ENCODE results near the gene SCLY. TPM values are rescaled to one million over a fixed set of nuclear protein-coding genes. Genes with fewer than 3 reads are reported as not detected.

SCLY gene
- polyA plus RNA-seq, 1 of the 3 experiments (the other 2 are of a cell fraction) = 20.9 TPM

DNA sequence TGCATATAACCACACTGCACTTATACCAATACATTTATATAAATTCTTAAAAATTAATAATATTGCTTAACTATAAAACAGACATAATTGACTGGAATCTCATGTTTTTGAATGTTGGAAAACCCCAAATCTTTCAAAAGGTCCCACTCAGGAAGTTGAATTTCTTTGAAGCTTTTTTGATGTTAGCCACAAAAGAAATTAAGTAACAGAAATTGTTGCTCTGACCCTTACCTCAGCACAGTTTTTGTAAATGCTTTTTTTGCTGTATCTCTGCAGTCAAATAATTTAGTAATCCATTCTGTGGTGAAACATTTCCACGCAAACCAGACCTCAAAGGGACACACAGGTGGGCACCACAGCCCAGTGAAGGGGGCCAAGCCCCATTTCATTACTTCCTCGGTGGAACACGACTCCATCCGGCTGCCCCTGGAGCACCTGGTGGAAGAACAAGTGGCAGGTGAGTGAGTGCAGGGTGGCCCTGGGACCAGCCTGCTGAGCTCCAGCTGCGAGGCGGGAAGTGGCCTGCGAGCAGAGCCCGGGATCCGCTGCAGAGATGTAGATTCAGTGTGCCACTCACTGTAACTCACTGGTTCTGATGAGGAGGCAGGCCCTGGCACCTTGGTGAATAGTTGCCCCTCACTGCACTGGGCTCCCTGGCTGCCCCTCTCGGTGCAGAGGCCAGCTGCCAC lies 8.4 kb downstream of the SCLY start:
- ChIA-PET CTCF (no interaction called here), POLR2A (no interaction called here)
- H3K9ac ChIP-seq = no peak overlapping the region
- no peaks in the 10 kb centered on the region for H4K20me1 ChIP-seq (ENCODE audit: insufficient read depth)
- no peak overlapping the region for H3K4me2 ChIP-seq
- 97% methylated on average over 7 of the region's 10 CpGs for WGBS (ENCODE audit: low lambda C conversion rate)
- H3F3A ChIP-seq (replicated peaks; ENCODE audit: insufficient read depth) = no peaks in the 10 kb centered on the region
- H3K9me3 ChIP-seq = no peaks in the 10 kb centered on the region
- no peaks in the 10 kb centered on the region for H3K79me2 ChIP-seq (ENCODE audit: insufficient read depth)
- H3K27me3 ChIP-seq (ENCODE audit: insufficient read depth) = no peaks in the 10 kb centered on the region
- TF ChIP-seq RCOR1 (IDR thresholded peaks at IDR 0.05; ENCODE audit: low read length) (no peak), MEF2A (IDR thresholded peaks at IDR 0.05; ENCODE audit: borderline replicate concordance, low read depth) (no peak), SMC3 (IDR thresholded peaks at IDR 0.05; ENCODE audit: low read depth, low read length) (no peak), TCF12 (IDR thresholded peaks at IDR 0.05) (no peak), EZH2phosphoT487 (IDR thresholded peaks at IDR 0.05; ENCODE audit: borderline replicate concordance, low read depth) (no peak), JUND (IDR thresholded peaks at IDR 0.05) (no peak), RFX5 (IDR thresholded peaks at IDR 0.05; ENCODE audit: low read length) (no peak), MXI1 (IDR thresholded peaks at IDR 0.05; ENCODE audit: low read depth, low read length) (no peak), SIN3A (IDR thresholded peaks at IDR 0.05; ENCODE audit: borderline replicate concordance, low read depth, low read length) (no peak), GATA2 (CRISPR knock-in tag; IDR thresholded peaks at IDR 0.05) (no peak), TEAD4 (IDR thresholded peaks at IDR 0.05; ENCODE audit: borderline replicate concordance, insufficient read depth) (no peak), TAF1 (IDR thresholded peaks at IDR 0.05; ENCODE audit: borderline replicate concordance, low read depth, low read length) (no peak), ELF1 (IDR thresholded peaks at IDR 0.05) (no peak), YY1 (IDR thresholded peaks at IDR 0.05; ENCODE audit: low read depth) (no peak)
- TF ChIP-seq, protein P1, sequence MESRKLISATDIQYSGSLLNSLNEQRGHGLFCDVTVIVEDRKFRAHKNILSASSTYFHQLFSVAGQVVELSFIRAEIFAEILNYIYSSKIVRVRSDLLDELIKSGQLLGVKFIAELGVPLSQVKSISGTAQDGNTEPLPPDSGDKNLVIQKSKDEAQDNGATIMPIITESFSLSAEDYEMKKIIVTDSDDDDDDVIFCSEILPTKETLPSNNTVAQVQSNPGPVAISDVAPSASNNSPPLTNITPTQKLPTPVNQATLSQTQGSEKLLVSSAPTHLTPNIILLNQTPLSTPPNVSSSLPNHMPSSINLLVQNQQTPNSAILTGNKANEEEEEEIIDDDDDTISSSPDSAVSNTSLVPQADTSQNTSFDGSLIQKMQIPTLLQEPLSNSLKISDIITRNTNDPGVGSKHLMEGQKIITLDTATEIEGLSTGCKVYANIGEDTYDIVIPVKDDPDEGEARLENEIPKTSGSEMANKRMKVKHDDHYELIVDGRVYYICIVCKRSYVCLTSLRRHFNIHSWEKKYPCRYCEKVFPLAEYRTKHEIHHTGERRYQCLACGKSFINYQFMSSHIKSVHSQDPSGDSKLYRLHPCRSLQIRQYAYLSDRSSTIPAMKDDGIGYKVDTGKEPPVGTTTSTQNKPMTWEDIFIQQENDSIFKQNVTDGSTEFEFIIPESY (IDR thresholded peaks at IDR 0.05; ENCODE audit: borderline replicate concordance, low read depth) = no peak
- TF ChIP-seq, protein P2, sequence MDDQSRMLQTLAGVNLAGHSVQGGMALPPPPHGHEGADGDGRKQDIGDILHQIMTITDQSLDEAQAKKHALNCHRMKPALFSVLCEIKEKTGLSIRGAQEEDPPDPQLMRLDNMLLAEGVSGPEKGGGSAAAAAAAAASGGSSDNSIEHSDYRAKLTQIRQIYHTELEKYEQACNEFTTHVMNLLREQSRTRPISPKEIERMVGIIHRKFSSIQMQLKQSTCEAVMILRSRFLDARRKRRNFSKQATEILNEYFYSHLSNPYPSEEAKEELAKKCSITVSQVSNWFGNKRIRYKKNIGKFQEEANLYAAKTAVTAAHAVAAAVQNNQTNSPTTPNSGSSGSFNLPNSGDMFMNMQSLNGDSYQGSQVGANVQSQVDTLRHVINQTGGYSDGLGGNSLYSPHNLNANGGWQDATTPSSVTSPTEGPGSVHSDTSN (IDR thresholded peaks at IDR 0.05) = no peak
- H3K4me3 ChIP-seq (ENCODE audit: low read depth in 2 of 2, low read length in 1 of 2) = no peak overlapping the region
- H3K27ac ChIP-seq (ENCODE audit: low read depth in 2 of 2, low read length in 1 of 2) = no peak overlapping the region
- no peak for DNase-seq
- no peak overlapping the region for H2AFZ ChIP-seq (ENCODE audit: low read depth)
- H3K36me3 ChIP-seq (replicated peaks in 1 of 2; ENCODE audit: control insufficient read depth in 1 of 2, insufficient read depth in 2 of 2, low read length in 1 of 2) = peaks cover 44 to 58% of the 10 kb centered on the region in 2 experiments
- H3K9me2 ChIP-seq = no peaks in the 10 kb centered on the region
- no peaks in the 10 kb centered on the region; a peak in 1 of 4 replicates for H3K4me1 ChIP-seq (ENCODE audit: control insufficient read depth in 1 of 2, insufficient read depth in 2 of 2, low read depth in 1 of 2, low read length in 1 of 2)

DNA sequence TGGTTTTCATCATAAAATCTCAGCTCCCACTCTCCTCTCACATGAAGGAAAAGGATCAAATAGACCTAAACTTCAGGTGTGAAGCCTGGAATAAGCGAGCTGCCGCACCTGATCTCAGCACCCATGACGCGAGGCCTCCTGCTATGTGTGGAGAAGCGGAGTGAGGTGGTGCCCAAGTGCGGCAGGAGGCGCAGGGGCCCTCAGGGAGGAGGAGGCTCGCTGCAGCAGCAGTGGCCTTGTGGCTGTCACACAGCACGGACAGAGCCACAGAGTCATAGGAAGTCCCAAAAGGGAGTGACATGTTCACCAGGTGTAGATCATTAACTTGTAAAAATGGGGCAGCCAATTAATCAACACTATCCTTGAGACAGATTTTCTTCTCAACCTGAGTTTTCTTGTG lies 9.1 kb downstream of the SCLY start:
- DNase-seq = no peak
- TF ChIP-seq EZH2phosphoT487 (IDR thresholded peaks at IDR 0.05; ENCODE audit: borderline replicate concordance, low read depth) (no peak), ELF1 (IDR thresholded peaks at IDR 0.05) (no peak), TEAD4 (IDR thresholded peaks at IDR 0.05; ENCODE audit: borderline replicate concordance, insufficient read depth) (no peak), NRF1 (IDR thresholded peaks at IDR 0.05; ENCODE audit: low read depth, low read length) (no peak), EP300 (IDR thresholded peaks at IDR 0.05; ENCODE audit: borderline replicate concordance in 1 of 2, low read depth in 1 of 2, low read length in 1 of 2) (no peak), GATA2 (CRISPR knock-in tag; IDR thresholded peaks at IDR 0.05) (no peak), RFX5 (IDR thresholded peaks at IDR 0.05; ENCODE audit: low read length) (no peak)
- TF ChIP-seq, protein P3, sequence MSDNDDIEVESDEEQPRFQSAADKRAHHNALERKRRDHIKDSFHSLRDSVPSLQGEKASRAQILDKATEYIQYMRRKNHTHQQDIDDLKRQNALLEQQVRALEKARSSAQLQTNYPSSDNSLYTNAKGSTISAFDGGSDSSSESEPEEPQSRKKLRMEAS (IDR thresholded peaks at IDR 0.05; ENCODE audit: low read depth) = no peak
- ChIA-PET CTCF (no interaction called here), POLR2A (no interaction called here)
- Histone ChIP-seq H3F3A (replicated peaks; ENCODE audit: insufficient read depth) (no peaks in the 10 kb centered on the region), H3K4me2 (no peak overlapping the region), H4K20me1 (ENCODE audit: insufficient read depth) (no peaks in the 10 kb centered on the region), H3K9me3 (no peaks in the 10 kb centered on the region), H3K9me2 (no peaks in the 10 kb centered on the region), H3K4me3 (ENCODE audit: low read depth in 2 of 2, low read length in 1 of 2) (no peak overlapping the region), H3K27ac (ENCODE audit: low read depth in 2 of 2, low read length in 1 of 2) (no peak overlapping the region), H3K79me2 (ENCODE audit: insufficient read depth) (no peaks in the 10 kb centered on the region), H3K4me1 (ENCODE audit: control insufficient read depth in 1 of 2, insufficient read depth in 2 of 2, low read depth in 1 of 2, low read length in 1 of 2) (no peaks in the 10 kb centered on the region), H3K27me3 (ENCODE audit: insufficient read depth) (no peaks in the 10 kb centered on the region), H3K36me3 (replicated peaks in 1 of 2; ENCODE audit: control insufficient read depth in 1 of 2, insufficient read depth in 2 of 2, low read length in 1 of 2) (peaks cover 41 to 51% of the 10 kb centered on the region in 2 experiments), H2AFZ (ENCODE audit: low read depth) (no peak overlapping the region), H3K9ac (no peak overlapping the region)
- WGBS (ENCODE audit: low lambda C conversion rate) = 92% methylated on average over 9 of the region's 9 CpGs

Measured in SK-N-SH (cell line).